ENCODE measurements around the gene MARVELD1. TPM values are rescaled to one million over a fixed set of nuclear protein-coding genes. Genes with fewer than 3 reads are reported as not detected.

The MARVELD1 gene
- total RNA-seq, 1 experiment from 2014 or later = 30.1 TPM

- Histone ChIP-seq H3K27me3 (replicated peaks; ENCODE audit: insufficient read depth, low read depth, low read length, poor library complexity) (no peaks in the 10 kb centered on the region), H3K36me3 (ENCODE audit: insufficient read depth, low read length, poor library complexity, severe bottlenecking) (no peaks in the 10 kb centered on the region), H3K4me1 (ENCODE audit: insufficient read depth, low read length, poor library complexity, severe bottlenecking) (no peaks in the 10 kb centered on the region), H3K9me3 (ENCODE audit: low read depth, low read length, poor library complexity, severe bottlenecking) (no peaks in the 10 kb centered on the region), H3K4me3 (ENCODE audit: low read depth, low read length, poor library complexity, severe bottlenecking) (no peak overlapping the region), H3K27ac (ENCODE audit: low read depth, low read length, poor library complexity, severe bottlenecking) (no peak overlapping the region)
- no peak for DNase-seq (ENCODE audit: low spot score)
- TF ChIP-seq, protein P1, sequence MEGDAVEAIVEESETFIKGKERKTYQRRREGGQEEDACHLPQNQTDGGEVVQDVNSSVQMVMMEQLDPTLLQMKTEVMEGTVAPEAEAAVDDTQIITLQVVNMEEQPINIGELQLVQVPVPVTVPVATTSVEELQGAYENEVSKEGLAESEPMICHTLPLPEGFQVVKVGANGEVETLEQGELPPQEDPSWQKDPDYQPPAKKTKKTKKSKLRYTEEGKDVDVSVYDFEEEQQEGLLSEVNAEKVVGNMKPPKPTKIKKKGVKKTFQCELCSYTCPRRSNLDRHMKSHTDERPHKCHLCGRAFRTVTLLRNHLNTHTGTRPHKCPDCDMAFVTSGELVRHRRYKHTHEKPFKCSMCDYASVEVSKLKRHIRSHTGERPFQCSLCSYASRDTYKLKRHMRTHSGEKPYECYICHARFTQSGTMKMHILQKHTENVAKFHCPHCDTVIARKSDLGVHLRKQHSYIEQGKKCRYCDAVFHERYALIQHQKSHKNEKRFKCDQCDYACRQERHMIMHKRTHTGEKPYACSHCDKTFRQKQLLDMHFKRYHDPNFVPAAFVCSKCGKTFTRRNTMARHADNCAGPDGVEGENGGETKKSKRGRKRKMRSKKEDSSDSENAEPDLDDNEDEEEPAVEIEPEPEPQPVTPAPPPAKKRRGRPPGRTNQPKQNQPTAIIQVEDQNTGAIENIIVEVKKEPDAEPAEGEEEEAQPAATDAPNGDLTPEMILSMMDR (conservative IDR thresholded peaks at IDR 0.05; ENCODE audit: low read depth, low read length) = no peak
- POLR2A ChIA-PET (ENCODE audit: low non-redundant PET) = no interaction called here
- CTCF ChIA-PET = no interaction called here
- BruUV-seq (replicated peaks) = no TSS peak
- intact Hi-C loops (cut with micrococcal nuclease; ENCODE audit: unreplicated experiment) = no loop called here
Measured at GRCh38 chr10:97729014-97729413, 15.5 kb downstream of the MARVELD1 start.

- ChIA-PET POLR2A (ENCODE audit: low non-redundant PET) (interaction anchor here (0.6 kb wide), 1 partner anchor 328 kb away, joined by 13 read pairs; no protein-coding TSS in a partner anchor), CTCF (interaction anchor here (0.5 to 1.5 kb wide), 3 partner anchors 30 to 55 kb away, joined by 4 to 8 read pairs (median 7); no protein-coding TSS in a partner anchor)
- DNase-seq (ENCODE audit: low spot score) = peak; percentile 83
- no TSS peak for BruUV-seq (replicated peaks)
- Histone ChIP-seq H3K4me1 (ENCODE audit: insufficient read depth, low read length, poor library complexity, severe bottlenecking) (no peaks in the 10 kb centered on the region), H3K36me3 (ENCODE audit: insufficient read depth, low read length, poor library complexity, severe bottlenecking) (no peaks in the 10 kb centered on the region), H3K4me3 (ENCODE audit: low read depth, low read length, poor library complexity, severe bottlenecking) (no peak overlapping the region), H3K27me3 (replicated peaks; ENCODE audit: insufficient read depth, low read depth, low read length, poor library complexity) (no peaks in the 10 kb centered on the region), H3K9me3 (ENCODE audit: low read depth, low read length, poor library complexity, severe bottlenecking) (no peaks in the 10 kb centered on the region), H3K27ac (ENCODE audit: low read depth, low read length, poor library complexity, severe bottlenecking) (no peak overlapping the region)
- intact Hi-C loops (cut with micrococcal nuclease; ENCODE audit: unreplicated experiment) = loop anchor here (1.0 to 5.0 kb wide), 4 partner anchors 22 to 159 kb away; partner anchors contain the start of gene ANKRD2
- no peak for TF ChIP-seq EZH2 (IDR thresholded peaks at IDR 0.05; ENCODE audit: borderline replicate concordance, low read depth, low read length, poor library complexity, severe bottlenecking)
- TF ChIP-seq, protein P1 (conservative IDR thresholded peaks at IDR 0.05; ENCODE audit: low read depth, low read length) = peak; percentile 85
Measured at GRCh38 chr10:97731346-97732051, 18.0 kb downstream of the MARVELD1 start.

GRCh38 chr10:97732052-97732359 lies 18.5 kb downstream of the MARVELD1 start:
- Histone ChIP-seq H3K27me3 (replicated peaks; ENCODE audit: insufficient read depth, low read depth, low read length, poor library complexity) (no peaks in the 10 kb centered on the region), H3K27ac (ENCODE audit: low read depth, low read length, poor library complexity, severe bottlenecking) (no peak overlapping the region), H3K4me1 (ENCODE audit: insufficient read depth, low read length, poor library complexity, severe bottlenecking) (no peaks in the 10 kb centered on the region), H3K4me3 (ENCODE audit: low read depth, low read length, poor library complexity, severe bottlenecking) (no peak overlapping the region), H3K9me3 (ENCODE audit: low read depth, low read length, poor library complexity, severe bottlenecking) (no peaks in the 10 kb centered on the region), H3K36me3 (ENCODE audit: insufficient read depth, low read length, poor library complexity, severe bottlenecking) (no peaks in the 10 kb centered on the region)
- CTCF ChIA-PET = interaction anchor here (0.5 to 1.0 kb wide), 3 partner anchors 33 to 288 kb away, joined by 3 to 7 read pairs (median 4); no protein-coding TSS in a partner anchor
- intact Hi-C loops (cut with micrococcal nuclease; ENCODE audit: unreplicated experiment) = loop anchor here (5.0 kb wide), 1 partner anchor 160 kb away; the partner anchor contains the start of gene ANKRD2
- no peak for DNase-seq (ENCODE audit: low spot score)
- POLR2A ChIA-PET (ENCODE audit: low non-redundant PET) = no interaction called here
- no peak for TF ChIP-seq EZH2 (IDR thresholded peaks at IDR 0.05; ENCODE audit: borderline replicate concordance, low read depth, low read length, poor library complexity, severe bottlenecking)
- TF ChIP-seq, protein P1 (conservative IDR thresholded peaks at IDR 0.05; ENCODE audit: low read depth, low read length) = no peak
- BruUV-seq (replicated peaks) = no TSS peak

All from A673 (cell line).